NCI-H1417 (cell line): Measurements from ENCODE around the gene AMH.

Experiments
- DNase-seq, 3 experiments: peaks; one replicate each; lab custom pipeline; 2025; lab: John Stamatoyannopoulos, UW

The AMH gene

GRCh38 chr19:2235381-2236063 lies 13.6 kb upstream of the AMH start:
- peak; percentile 90 to 97 (median 92) for DNase-seq

GRCh38 chr19:2236064-2236313 lies 13.1 kb upstream of the AMH start:
- DNase-seq = no peak

GRCh38 chr19:2236314-2237050 lies 12.6 kb upstream of the AMH start, which contains the start of the genes PLEKHJ1 and SF3A2:
Gene PLEKHJ1 (minus strand): TSS chr19:2236329. CDS start chr19:2236248, 81 bp downstream.
Gene SF3A2 (plus strand): TSS chr19:2236824. CDS start chr19:2243419, 6,595 bp downstream.
- DNase-seq = peak; percentile 98 to 99 (median 99)

GRCh38 chr19:2237051-2237868 lies 11.9 kb upstream of the AMH start:
- DNase-seq = no peak

DNA sequence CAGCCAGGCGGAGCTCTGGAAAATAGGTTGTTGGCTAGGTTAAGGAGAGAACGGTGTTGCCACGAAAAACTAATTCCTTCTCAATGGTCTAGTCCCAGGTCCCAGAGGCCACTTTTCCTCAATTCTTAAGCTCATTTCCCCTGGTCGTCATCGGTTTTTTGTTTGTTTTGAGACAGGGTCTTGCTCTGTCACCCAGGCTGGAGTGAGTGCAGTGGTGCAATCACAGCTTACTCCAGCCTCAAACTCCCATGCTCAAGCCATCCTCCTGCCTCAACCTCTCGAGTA lies 11.3 kb upstream of the AMH start:
- no peak for DNase-seq

GRCh38 chr19:2239173-2239572 lies 9.9 kb upstream of the AMH start:
- DNase-seq = no peak

DNA sequence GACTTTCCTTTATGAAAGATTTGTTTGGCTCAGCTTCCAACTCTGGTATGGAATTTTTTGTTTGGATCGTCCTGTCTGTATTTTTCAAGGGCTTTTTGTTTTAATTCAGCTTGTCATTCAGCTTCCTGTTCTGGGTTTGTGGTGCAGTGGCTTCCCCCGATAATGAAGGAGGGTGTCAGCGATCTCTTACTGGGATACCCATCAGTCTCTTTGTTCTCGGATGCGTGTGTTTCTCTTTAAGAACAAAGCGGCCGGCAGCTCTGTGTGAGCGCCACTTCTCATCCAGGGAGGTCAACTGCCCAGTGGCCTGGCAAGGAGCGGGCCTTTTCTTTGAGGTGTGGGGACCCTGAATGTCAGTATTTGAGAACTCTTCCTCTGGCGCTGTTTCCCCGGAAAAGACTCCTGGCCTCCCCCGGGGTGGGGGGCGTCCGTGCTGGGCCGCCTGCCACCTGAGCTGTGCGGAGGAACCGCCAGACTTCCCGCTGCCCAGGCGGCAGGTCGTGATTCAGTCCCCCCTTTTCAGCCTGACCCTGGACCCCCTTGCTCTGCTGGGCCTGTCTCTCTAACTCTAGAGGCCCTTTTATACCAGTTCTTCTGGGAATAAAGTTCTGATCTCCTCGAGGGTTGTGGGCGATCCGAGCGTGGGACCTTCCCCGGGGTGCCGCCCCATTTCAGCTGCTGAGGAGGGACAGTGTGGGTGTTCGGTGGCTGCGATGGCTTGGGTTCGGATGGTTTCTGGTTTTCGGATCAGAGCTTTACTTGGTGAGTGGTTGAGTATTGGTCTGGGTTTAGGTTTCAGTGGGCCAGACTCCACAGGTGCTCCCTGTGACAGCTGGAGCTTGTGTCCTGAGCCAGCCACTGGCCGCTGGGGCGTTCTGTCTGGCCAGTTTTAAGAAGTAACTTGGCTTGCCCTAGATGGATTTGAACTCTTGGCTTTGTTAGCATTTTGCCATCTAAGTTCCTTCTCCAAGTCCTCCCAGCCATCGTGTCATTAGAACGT lies 9.1 kb upstream of the AMH start:
- DNase-seq = peak in 1 of 3 experiments; percentile 30

GRCh38 chr19:2240881-2241760 lies 8.0 kb upstream of the AMH start:
- DNase-seq = no peak

- no peak for DNase-seq
These were observed 7.0 kb upstream of the AMH start for GRCh38 chr19:2242092-2242537.

- DNase-seq = no peak
These were observed 6.3 kb upstream of the AMH start for GRCh38 chr19:2242816-2243215.

DNA sequence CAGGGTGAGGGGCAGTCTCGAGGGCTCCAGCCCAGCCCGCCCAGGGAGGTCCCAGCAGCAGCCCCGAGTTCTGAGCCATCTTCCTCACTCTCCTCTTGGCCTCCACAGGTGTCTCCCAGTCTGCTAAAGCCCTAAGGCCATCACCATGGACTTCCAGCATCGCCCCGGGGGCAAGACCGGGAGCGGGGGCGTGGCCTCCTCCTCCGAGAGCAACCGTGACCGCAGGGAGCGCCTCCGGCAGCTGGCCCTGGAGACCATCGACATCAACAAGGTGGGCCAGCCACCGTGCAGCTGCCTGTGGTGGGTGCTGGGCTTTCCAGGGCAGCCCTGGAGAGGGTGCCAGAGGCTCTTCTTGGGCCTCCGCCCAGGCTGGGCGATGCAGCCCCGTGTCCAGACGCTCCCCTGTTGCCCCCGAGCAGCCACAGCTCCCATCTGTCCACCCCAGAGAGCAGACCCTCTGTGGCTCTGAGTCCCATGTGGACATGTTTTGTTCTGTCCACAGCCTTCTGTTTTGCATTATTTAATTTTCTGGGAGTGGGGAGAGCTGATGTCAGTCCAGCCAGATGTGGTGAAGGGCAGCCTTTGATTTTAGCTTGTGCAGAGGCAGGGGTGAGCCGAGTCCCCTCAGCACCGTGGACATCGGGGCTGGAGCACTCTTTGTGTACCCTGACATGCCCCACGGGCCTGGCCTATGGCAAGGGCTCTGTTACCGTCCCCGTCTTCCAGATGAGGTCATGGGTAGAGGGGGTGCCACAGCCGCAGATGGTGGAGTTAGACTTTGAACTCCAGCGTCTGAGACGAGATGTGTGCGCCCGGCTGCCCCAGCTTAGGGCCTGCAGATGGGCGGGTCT lies 5.6 kb upstream of the AMH start:
- DNase-seq = peak in 2 of 3 experiments; percentile 16 to 48

- DNase-seq = no peak
These were observed 5.1 kb upstream of the AMH start for GRCh38 chr19:2244125-2244411.

- no peak for DNase-seq
These were observed 4.6 kb upstream of the AMH start for GRCh38 chr19:2244486-2244885.

DNA sequence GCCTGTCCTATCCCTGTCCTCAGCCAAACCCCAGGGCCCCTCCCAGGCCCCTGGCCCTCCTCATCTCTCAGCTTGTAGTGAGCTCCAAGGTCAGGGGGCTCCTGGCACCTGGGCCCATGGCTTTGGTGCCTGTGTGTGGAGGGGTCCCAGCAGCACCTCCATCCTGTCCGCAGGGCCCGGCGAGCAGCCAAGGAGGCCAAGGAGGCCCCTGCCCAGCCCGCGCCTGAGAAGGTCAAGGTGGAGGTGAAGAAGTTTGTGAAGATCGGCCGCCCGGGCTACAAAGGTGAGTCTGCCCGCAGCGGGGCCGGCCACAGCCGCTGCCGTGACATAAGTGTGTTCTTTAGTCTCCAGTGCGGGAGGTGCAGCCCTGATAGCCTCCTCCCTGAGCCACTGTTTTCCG lies 3.9 kb upstream of the AMH start:
- no peak for DNase-seq

DNA sequence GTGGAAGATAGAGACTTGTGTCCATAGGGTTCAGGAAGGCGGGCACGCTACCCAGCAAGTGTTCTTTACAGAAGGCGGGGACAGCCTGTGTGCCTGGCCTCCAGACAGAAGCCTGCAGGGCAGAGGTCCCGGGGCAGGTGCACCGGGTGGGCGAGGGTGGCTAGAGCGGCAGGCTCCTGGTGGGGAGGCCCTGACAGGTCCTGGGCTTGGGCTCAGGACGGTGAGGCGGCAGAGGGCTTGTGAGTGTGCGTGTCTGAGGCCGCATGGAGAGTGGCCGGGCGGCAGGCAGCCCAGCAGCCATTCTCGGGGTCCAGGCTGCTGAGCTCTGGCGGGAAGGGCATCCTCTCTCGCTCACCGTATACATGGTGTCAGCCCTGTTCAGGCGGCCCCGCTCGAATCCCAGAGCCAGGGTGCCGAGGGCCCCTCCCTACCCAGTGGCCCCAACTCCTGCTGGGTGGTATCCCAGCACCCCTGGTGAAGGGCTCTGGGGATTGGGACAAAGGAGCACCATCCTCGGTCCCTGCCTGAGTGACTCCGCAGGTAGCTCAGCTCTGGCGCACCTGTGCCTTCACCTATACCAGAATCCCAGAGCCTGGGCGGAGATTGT lies 3.0 kb upstream of the AMH start:
- no peak for DNase-seq

GRCh38 chr19:2246801-2247361 lies 2.2 kb upstream of the AMH start:
- peak in 2 of 3 experiments; percentile 48 to 65 for DNase-seq

DNA sequence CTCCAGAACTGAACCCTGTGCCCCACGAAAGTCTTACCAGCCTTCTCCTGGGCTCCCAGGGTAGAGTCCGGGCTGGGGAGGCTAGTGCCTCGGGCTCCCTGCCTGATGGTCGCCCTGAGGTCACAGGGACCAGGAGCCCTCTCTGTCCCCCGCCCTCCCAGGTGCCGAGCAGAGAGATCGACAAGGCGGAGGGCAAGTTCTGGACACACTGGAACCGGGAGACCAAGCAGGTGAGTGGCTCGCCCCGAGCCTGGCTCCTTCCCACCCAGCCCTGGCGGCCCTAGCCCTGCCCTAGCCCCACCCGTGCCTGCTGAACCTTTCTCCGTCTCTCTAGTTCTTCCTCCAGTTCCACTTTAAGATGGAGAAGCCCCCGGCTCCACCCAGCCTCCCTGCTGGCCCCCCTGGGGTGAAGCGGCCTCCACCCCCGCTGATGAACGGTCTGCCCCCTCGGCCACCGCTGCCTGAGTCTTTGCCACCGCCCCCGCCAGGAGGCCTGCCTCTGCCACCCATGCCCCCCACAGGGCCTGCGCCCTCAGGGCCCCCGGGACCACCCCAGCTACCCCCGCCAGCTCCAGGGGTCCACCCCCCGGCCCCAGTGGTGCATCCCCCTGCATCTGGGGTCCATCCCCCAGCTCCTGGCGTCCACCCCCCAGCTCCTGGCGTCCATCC lies 1.6 kb upstream of the AMH start:
- DNase-seq = peak in 2 of 3 experiments; percentile 48 to 65

DNA sequence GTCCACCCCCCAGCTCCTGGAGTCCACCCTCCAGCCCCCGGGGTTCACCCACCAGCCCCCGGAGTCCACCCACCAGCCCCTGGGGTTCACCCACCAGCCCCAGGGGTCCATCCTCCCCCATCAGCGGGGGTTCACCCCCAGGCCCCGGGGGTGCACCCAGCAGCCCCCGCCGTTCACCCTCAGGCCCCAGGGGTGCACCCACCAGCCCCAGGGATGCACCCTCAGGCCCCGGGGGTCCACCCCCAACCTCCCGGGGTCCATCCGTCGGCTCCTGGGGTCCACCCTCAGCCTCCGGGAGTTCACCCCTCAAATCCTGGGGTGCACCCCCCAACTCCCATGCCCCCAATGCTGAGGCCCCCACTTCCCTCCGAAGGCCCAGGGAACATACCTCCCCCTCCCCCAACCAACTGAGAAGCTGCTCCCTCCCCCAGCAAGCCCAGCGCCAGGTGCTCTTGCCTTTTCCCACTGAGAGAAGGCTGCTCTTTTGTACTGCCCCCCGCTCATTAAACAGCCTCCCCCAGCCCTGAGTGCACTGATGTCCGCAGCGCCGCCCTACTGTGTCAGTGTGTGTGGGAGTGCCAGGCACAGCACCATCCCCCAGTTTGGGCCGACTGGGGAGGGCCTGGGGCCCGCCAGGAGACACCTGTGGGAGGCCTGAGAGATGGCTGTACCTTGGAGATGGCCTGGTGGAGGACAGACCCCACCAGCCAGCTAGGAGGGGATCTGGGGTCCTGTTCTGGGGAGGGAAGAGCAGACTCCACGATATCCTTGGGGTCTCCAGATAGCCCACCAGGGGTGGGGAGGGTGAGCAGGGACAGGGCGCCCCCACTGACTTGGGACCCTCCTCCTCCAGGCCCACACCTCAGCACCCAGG lies 750 bp upstream of the AMH start:
- peak in 2 of 3 experiments; percentile 82 to 95 for DNase-seq
